Measurements from ENCODE around the gene ATE1. TPM values are rescaled to one million over a fixed set of nuclear protein-coding genes. Genes with fewer than 3 reads are reported as not detected.

ATE1 gene
- total and polyA plus RNA-seq, 10 of the 15 experiments (the other 5 are each of a cell fraction or from before 2014, with no cell fraction given) = 4.3 to 22.7 (median 15.9) TPM

- DNase-seq (ENCODE audit: low read depth, low spot score) = no peak
- in situ Hi-C loops (cut with MboI) (no loop called here), intact Hi-C loops (cut with micrococcal nuclease; ENCODE audit: unreplicated experiment) (no loop called here)
- Histone ChIP-seq H3K4me1 (ENCODE audit: control insufficient read depth, insufficient read depth, low read length) (no peaks in the 10 kb centered on the region), H3K79me2 (ENCODE audit: control insufficient read depth, insufficient read depth, low read length) (no peaks in the 10 kb centered on the region), H3K9me3 (replicated peaks; ENCODE audit: control insufficient read depth, insufficient read depth, low read length) (no peaks in the 10 kb centered on the region), H4K20me1 (ENCODE audit: control insufficient read depth, insufficient read depth) (no peaks in the 10 kb centered on the region), H3K27ac (ENCODE audit: control insufficient read depth, insufficient read depth) (no peak overlapping the region), H3K4me3 (no peak overlapping the region), H2AFZ (ENCODE audit: control insufficient read depth, low read depth, low read length) (no peak overlapping the region), H3K27me3 (replicated peaks in 1 of 2; ENCODE audit: control insufficient read depth in 2 of 2, insufficient read depth in 2 of 2, low read length in 1 of 2) (no peaks in the 10 kb centered on the region), H3K36me3 (ENCODE audit: control insufficient read depth in 2 of 2, insufficient read depth in 2 of 2, low read length in 1 of 2) (peaks cover 3 to 13% of the 10 kb centered on the region in 2 experiments; a peak in 3 of 4 replicates), H3K4me2 (ENCODE audit: control insufficient read depth, insufficient read depth) (no peak overlapping the region), H3K9ac (ENCODE audit: control insufficient read depth, insufficient read depth, low read length) (no peak overlapping the region)
- 79% methylated on average over 7 of the region's 7 CpGs for WGBS (ENCODE audit: insufficient coverage, insufficient replicate concordance, low lambda C conversion rate, missing lambda C conversion rate)
- FAIRE-seq = no peak
- ChIA-PET CTCF (interaction anchor here (0.6 kb wide), 1 partner anchor 1396 kb away, joined by 3 read pairs; no protein-coding TSS in a partner anchor), RAD21 (ENCODE audit: unreplicated experiment) (no interaction called here), POLR2A (no interaction called here), SMC1A (ENCODE audit: uncharacterized antibody, unreplicated experiment) (interaction anchor here (1.6 kb wide), 1 partner anchor 8 kb away, joined by 7 read pairs; no protein-coding TSS in a partner anchor)
- no peak for TF ChIP-seq IRF3 (IDR thresholded peaks at IDR 0.05)
- TF ChIP-seq IKZF1 (conservative IDR thresholded peaks at IDR 0.05) = no peak
- ATAC-seq = no peak
- no TSS peak for BruUV-seq (replicated peaks)
These were observed 28.6 kb upstream of the ATE1 start for GRCh38 chr10:121956111-121957061.

- WGBS (ENCODE audit: insufficient coverage, insufficient replicate concordance, low lambda C conversion rate, missing lambda C conversion rate) = 99% methylated on average over 5 of the region's 5 CpGs
- H3K79me2 ChIP-seq (ENCODE audit: control insufficient read depth, insufficient read depth, low read length) = no peaks in the 10 kb centered on the region
- ATAC-seq (no peak), DNase-seq (ENCODE audit: low read depth, low spot score) (no peak), FAIRE-seq (no peak)
- ChIA-PET RAD21 (ENCODE audit: unreplicated experiment) (no interaction called here), CTCF (interaction anchor here (0.6 kb wide), 1 partner anchor 20 kb away, joined by 3 read pairs; no protein-coding TSS in a partner anchor), POLR2A (no interaction called here), SMC1A (ENCODE audit: uncharacterized antibody, unreplicated experiment) (no interaction called here)
- intact Hi-C loops (cut with micrococcal nuclease; ENCODE audit: unreplicated experiment) = no loop called here
- H3K9me3 ChIP-seq (replicated peaks; ENCODE audit: control insufficient read depth, insufficient read depth, low read length) = no peaks in the 10 kb centered on the region
- H3K4me3 ChIP-seq = no peak overlapping the region
- H3K4me1 ChIP-seq (ENCODE audit: control insufficient read depth, insufficient read depth, low read length) = no peaks in the 10 kb centered on the region
- no peaks in the 10 kb centered on the region for H3K27me3 ChIP-seq (replicated peaks in 1 of 2; ENCODE audit: control insufficient read depth in 2 of 2, insufficient read depth in 2 of 2, low read length in 1 of 2)
- H3K4me2 ChIP-seq (ENCODE audit: control insufficient read depth, insufficient read depth) = no peak overlapping the region
- no peaks in the 10 kb centered on the region for H4K20me1 ChIP-seq (ENCODE audit: control insufficient read depth, insufficient read depth)
- no peak for TF ChIP-seq TAF1 (IDR thresholded peaks at IDR 0.05; ENCODE audit: borderline replicate concordance, low read depth, low read length)
- in situ Hi-C loops (cut with MboI) = no loop called here
- no peak overlapping the region for H3K9ac ChIP-seq (ENCODE audit: control insufficient read depth, insufficient read depth, low read length)
- peaks cover 0 to 11% of the 10 kb centered on the region in 2 experiments; a peak in 2 of 4 replicates for H3K36me3 ChIP-seq (ENCODE audit: control insufficient read depth in 2 of 2, insufficient read depth in 2 of 2, low read length in 1 of 2)
- no TSS peak for BruUV-seq (replicated peaks)
- no peak overlapping the region for H3K27ac ChIP-seq (ENCODE audit: control insufficient read depth, insufficient read depth)
- no peak overlapping the region for H2AFZ ChIP-seq (ENCODE audit: control insufficient read depth, low read depth, low read length)
These were observed 24.4 kb upstream of the ATE1 start for GRCh38 chr10:121952226-121952625.

Measured in GM12878 (cell line).